ENCODE measurements around the gene HAUS6.
"Not testable (repeated sequence)": the region's sequence is repeated elsewhere in the genome, so short reads cannot be mapped to it uniquely, and the experiment has no call there.

Gene HAUS6, protein sequence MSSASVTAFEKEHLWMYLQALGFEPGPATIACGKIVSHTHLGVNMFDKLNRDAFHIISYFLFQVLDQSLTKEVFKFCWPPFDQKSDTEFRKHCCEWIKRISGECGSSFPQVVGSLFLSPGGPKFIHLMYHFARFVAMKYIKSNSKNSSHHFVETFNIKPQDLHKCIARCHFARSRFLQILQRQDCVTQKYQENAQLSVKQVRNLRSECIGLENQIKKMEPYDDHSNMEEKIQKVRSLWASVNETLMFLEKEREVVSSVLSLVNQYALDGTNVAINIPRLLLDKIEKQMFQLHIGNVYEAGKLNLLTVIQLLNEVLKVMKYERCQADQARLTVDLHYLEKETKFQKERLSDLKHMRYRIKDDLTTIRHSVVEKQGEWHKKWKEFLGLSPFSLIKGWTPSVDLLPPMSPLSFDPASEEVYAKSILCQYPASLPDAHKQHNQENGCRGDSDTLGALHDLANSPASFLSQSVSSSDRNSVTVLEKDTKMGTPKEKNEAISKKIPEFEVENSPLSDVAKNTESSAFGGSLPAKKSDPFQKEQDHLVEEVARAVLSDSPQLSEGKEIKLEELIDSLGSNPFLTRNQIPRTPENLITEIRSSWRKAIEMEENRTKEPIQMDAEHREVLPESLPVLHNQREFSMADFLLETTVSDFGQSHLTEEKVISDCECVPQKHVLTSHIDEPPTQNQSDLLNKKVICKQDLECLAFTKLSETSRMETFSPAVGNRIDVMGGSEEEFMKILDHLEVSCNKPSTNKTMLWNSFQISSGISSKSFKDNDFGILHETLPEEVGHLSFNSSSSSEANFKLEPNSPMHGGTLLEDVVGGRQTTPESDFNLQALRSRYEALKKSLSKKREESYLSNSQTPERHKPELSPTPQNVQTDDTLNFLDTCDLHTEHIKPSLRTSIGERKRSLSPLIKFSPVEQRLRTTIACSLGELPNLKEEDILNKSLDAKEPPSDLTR

DNA sequence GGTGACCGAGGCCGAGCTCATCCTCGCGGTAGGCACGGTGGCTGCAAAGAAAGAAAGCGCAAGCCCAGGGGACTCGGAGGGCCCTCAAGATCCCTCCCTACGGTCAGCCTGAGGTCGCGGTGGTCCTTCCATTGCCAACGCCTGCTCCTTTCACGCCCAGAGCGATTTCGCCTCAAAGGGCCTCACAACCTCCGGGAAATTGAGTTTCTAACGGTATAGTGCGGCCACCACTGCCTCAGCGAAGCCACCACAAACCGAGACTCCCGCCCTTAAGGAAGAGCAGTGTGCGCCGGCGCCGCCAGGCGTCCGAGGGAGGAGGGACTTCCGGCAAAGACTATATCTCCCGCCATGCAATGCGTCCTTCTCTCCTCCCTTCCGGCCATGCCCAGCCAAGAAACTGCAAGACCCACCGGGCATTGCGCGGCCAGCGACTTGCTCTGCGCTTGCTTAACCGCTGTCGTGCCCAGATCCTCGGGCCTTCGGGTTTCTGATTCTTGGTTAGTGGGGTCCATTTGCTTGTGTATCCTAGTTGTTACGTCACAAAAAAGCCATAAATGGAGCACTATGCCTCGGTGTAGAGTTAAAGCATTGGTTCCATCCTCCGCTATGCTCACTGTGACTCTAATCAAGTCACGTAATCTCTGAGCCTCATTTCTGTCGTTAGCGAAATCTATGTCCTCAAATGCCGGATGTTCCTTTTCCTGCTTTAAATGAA, at the start of gene HAUS6:
Gene HAUS6, minus strand, starts transcription at position 274 of the 715 bp plus-strand sequence. Its CDS starts 253 bp downstream, at position 21.
- Mint-ChIP-seq H3K27me3 (no peaks in the 10 kb centered on the region), H3K36me3 (ENCODE audit: low read depth) (peaks cover 22% of the 10 kb centered on the region), H3K9me3 (no peaks in the 10 kb centered on the region), H3K4me1 (peaks cover 31% of the 10 kb centered on the region), H3K4me3 (peak within 1 kb of the TSS; percentile 96), H3K27ac (peak within 1 kb of the TSS; percentile 94)
- peak; percentile 91 for DNase-seq
- ATAC-seq: peak; percentile 97

DNA sequence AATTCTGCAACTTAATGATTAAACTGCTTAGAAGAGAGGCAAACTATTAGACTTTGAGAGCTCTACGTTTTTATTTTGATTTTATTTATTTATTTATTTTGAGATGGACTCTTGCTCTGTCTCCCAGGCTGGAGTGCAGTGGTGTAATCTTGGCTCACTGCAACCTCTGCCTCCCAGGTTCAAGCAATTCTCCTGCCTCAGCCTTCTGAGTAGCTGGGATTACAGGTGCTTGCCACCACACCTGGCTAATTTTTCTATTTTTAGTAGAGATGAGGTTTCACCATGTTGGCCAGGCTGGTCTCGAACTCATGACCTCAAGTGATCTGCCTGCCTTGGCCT, 49.4 kb upstream of the HAUS6 start:
- H3K36me3 Mint-ChIP-seq (ENCODE audit: low read depth); H3K4me3 Mint-ChIP-seq; ATAC-seq; DNase-seq; H3K27ac Mint-ChIP-seq; H3K9me3 Mint-ChIP-seq; H3K27me3 Mint-ChIP-seq: not testable (repeated sequence)
- peaks cover 37% of the 10 kb centered on the region for H3K4me1 Mint-ChIP-seq

DNA sequence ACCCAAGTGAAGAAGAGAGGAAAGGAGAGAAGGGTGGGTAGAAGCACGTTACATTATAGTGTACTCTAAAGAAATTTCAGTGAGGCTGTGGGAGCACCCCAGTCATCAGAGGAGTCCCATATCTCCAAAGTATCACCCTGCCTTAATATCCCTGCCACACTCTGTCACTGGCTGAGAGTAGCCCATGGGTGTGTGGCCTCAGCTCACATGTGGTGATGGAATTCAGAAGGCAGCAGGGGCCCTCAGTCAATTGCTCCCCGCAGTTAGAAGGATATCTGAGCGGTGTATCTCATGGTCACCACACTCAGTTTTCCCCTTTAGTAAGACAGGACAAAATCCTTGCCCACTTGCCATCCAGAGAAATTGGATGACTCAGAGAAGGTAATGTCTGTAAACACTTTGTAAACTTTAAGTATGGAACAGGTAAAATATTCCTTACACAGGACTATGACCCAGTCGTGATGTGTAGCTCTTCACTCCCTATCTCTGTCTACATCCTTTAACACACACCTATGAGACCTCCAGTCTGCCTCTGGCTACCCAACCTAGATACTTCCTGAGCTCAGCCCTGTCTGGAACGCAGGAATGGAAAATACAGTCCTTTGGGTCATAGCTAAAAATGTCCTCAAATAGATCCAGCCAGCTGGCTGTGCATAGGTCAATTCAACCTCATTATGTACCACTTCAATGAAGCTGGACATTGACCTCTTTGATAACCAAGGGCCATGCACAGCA, 48.9 kb upstream of the HAUS6 start:
- no peak for ATAC-seq
- Mint-ChIP-seq H3K27ac (no peak overlapping the region), H3K27me3 (no peaks in the 10 kb centered on the region), H3K36me3 (ENCODE audit: low read depth) (no peaks in the 10 kb centered on the region), H3K9me3 (no peaks in the 10 kb centered on the region), H3K4me3 (no peak overlapping the region), H3K4me1 (peaks cover 34% of the 10 kb centered on the region)
- DNase-seq: no peak

DNA sequence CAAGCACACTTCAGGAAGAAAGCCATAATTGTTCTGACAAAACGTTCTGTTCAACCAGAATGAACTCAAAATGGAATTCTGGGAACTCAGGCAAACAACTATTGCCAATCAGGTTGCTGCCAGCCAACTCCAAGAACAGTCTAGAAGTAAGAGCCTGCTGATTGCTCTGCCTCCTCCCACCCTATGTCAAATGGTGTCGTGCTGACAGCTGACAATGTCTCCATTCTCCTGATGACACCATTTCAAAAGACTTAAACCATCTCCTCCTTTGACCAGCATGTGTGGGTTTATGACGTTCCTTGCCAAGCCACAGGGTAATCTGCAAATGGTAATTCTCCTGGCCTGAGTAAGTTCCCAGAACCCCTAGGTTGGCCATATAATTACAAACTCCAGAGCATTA, 46.5 kb upstream of the HAUS6 start:
- DNase-seq: no peak
- no peak overlapping the region for H3K4me3 Mint-ChIP-seq
- peaks cover 12% of the 10 kb centered on the region for H3K4me1 Mint-ChIP-seq
- no peak overlapping the region for H3K27ac Mint-ChIP-seq
- H3K27me3 Mint-ChIP-seq: no peaks in the 10 kb centered on the region
- ATAC-seq: no peak
- no peaks in the 10 kb centered on the region for H3K9me3 Mint-ChIP-seq
- H3K36me3 Mint-ChIP-seq (ENCODE audit: low read depth): no peaks in the 10 kb centered on the region

DNA sequence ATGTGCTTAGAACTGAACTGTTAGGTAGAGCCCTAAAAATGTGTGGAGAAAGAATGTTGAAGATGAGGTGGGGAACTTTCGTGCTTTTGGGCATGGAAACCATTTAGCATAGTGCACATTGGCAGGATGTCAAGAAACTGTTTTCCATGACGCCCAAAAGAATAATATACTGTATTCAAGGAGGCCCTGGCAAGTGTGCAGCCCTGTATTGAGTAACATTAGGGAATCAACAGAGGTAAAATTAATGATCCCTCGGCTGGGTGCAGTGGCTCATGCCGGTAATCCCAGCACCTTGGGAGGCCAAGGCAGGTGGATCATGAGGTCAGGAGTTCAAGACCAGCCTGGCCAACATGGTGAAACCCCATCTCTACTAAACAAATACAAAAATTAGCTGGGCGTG, 45.5 kb upstream of the HAUS6 start:
- Mint-ChIP-seq H3K27me3 (no peaks in the 10 kb centered on the region), H3K4me3 (no peak overlapping the region), H3K4me1 (peaks cover 2% of the 10 kb centered on the region), H3K27ac (no peak overlapping the region), H3K9me3 (no peaks in the 10 kb centered on the region), H3K36me3 (ENCODE audit: low read depth) (no peaks in the 10 kb centered on the region)
- ATAC-seq: no peak
- no peak for DNase-seq

DNA sequence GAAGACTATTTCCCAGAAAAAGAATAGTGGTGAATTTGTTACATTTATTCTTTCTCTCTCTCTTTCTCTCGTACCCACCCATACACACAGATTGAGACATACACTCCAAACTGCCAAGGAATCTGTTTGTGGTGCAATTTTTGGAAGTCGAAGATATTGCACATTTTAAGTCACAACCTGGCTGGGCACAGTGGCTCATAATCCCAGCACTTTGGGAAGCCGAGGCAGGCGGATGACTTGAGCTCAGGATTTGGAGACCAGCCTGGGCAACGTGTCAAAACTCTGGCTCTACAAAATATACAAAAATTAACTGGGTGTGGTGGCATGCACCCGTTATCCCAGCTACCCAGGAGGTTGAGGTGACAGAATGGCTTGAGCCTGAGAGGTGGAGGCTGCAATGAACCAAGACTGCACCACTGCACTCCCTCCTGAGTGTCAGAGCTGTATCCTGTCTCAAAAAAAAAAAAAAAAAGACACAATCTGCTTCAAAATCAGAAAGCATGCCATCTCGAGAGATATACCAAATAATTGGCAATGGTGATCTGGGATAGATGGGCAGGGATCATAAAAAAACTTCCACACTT, 43.8 kb upstream of the HAUS6 start:
- no peak overlapping the region for H3K4me3 Mint-ChIP-seq
- no peak for ATAC-seq

DNA sequence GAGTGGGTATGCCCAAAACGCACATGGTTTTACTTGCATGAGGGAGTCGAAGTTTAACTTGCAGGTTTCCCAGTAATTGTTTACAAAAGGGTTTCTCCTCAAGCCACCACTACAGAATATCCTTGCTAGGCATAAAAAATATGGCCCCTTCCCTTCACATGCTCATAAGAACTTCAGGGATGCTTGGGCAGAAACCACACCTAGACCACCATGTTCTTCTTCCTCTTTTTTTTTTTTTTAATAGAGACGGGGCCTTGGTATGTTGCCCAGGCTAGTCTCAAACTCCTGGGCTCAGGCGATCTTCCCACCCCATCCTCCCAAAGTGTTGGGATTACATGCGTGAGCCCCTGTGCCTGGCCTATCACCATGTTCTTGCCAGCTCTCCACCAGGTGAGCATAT, 43.2 kb upstream of the HAUS6 start:
- H3K27ac Mint-ChIP-seq: no peak overlapping the region
- no peaks in the 10 kb centered on the region for H3K36me3 Mint-ChIP-seq (ENCODE audit: low read depth)
- H3K27me3 Mint-ChIP-seq: no peaks in the 10 kb centered on the region
- no peak for DNase-seq
- no peak for ATAC-seq
- H3K4me1 Mint-ChIP-seq: peaks cover 1% of the 10 kb centered on the region
- no peak overlapping the region for H3K4me3 Mint-ChIP-seq
- H3K9me3 Mint-ChIP-seq: no peaks in the 10 kb centered on the region

More for the DNA sequence above, 43.8 kb upstream of the HAUS6 start:
- DNase-seq: no peak
- Mint-ChIP-seq H3K27me3 (no peaks in the 10 kb centered on the region), H3K27ac (no peak overlapping the region), H3K9me3 (no peaks in the 10 kb centered on the region), H3K36me3 (ENCODE audit: low read depth) (no peaks in the 10 kb centered on the region), H3K4me1 (peaks cover 1% of the 10 kb centered on the region)

DNA sequence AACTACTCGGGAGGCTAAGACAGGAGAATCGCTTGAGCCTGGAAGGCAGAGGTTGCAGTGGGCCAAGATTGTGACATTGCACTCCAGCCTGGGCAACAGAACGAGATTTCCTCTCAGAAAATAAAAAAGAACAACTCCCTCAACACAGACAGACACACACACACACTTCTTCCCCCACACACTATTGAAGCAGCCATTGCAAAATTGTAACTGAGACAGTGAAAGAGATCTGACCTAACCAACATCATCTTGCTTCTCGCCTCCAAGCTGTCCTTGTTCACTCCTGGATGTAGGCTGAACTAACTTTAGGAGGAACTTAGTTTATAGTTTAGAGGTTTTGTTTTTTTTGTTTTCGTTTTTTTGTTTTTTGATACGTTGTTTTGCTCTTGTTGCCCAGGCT, 37.6 kb upstream of the HAUS6 start:
- no peaks in the 10 kb centered on the region for H3K27me3 Mint-ChIP-seq
- H3K4me1 Mint-ChIP-seq: peaks cover 10% of the 10 kb centered on the region
- no peak for DNase-seq
- no peaks in the 10 kb centered on the region for H3K9me3 Mint-ChIP-seq
- ATAC-seq: no peak
- H3K4me3 Mint-ChIP-seq: no peak overlapping the region
- H3K27ac Mint-ChIP-seq: no peak overlapping the region
- no peaks in the 10 kb centered on the region for H3K36me3 Mint-ChIP-seq (ENCODE audit: low read depth)

DNA sequence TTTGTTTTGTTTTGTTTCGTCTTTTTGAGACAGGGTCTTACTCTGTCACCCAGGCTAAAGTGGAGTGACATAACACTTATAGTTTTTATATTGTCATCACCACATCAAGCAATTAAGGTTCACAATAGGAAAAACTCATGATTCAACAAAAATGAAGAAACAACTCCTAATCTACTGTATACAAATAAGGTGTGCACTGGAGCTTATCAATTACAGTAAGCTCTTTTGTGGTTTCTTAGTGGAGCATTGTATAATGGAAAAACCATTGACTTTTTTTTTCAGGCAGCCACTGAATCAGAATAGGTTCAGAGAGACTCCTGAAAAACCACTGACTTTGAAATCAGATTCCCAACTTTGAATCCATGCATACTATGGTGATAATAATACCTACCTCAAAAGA, 35.4 kb upstream of the HAUS6 start:
- ATAC-seq (no peak), DNase-seq (no peak)
- H3K4me1 Mint-ChIP-seq: peaks cover 10% of the 10 kb centered on the region

DNA sequence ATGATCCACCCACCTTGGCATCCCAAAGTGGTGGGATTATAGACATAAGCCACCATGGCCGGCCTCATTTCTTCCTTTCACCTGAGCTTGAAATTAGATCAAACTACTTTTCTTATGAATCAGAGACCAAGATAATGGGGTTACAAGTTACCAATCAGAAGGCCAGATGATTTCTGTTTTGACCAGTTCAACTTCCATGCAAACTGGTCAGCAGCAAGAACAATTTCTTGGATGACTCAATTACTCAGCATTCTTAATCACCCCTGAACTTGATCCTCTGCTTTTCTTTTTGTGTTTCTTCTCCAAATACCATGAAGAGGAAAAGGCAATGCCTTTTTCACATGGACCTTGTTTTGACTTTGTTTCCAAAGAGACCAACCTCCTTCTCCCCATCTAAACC, 34.6 kb upstream of the HAUS6 start:
- Mint-ChIP-seq H3K36me3 (ENCODE audit: low read depth) (no peaks in the 10 kb centered on the region), H3K9me3 (no peaks in the 10 kb centered on the region), H3K4me1 (peaks cover 10% of the 10 kb centered on the region), H3K4me3 (no peak overlapping the region), H3K27me3 (no peaks in the 10 kb centered on the region), H3K27ac (no peak overlapping the region)
- no peak for ATAC-seq
- DNase-seq: no peak

More for the DNA sequence above, 35.4 kb upstream of the HAUS6 start:
- no peak overlapping the region for H3K4me3 Mint-ChIP-seq
- no peaks in the 10 kb centered on the region for H3K36me3 Mint-ChIP-seq (ENCODE audit: low read depth)
- no peak overlapping the region for H3K27ac Mint-ChIP-seq
- H3K9me3 Mint-ChIP-seq: no peaks in the 10 kb centered on the region
- no peaks in the 10 kb centered on the region for H3K27me3 Mint-ChIP-seq

DNA sequence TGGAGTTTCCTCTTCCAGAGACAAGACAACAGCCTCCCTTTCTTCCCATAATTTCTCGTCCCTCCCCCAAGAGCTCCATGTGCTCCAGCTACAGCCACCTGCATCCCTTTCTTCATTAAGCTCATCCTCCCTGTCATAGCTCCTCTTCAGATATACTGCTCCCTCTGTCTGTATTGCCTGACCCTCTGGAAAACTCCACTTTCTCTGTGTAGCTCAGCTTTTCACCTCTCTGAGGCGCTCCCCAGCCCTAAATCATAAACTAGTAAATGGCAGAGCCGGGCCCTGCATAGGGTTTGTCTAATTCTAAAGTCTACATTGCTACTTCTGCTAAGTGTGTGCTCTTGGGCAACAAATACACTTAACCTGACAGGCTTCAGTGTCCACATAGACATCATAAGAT, 33.4 kb upstream of the HAUS6 start:
- Mint-ChIP-seq H3K27ac (no peak overlapping the region), H3K27me3 (no peaks in the 10 kb centered on the region), H3K4me3 (no peak overlapping the region), H3K9me3 (no peaks in the 10 kb centered on the region), H3K36me3 (ENCODE audit: low read depth) (no peaks in the 10 kb centered on the region), H3K4me1 (peaks cover 10% of the 10 kb centered on the region)
- no peak for DNase-seq
- ATAC-seq: no peak

DNA sequence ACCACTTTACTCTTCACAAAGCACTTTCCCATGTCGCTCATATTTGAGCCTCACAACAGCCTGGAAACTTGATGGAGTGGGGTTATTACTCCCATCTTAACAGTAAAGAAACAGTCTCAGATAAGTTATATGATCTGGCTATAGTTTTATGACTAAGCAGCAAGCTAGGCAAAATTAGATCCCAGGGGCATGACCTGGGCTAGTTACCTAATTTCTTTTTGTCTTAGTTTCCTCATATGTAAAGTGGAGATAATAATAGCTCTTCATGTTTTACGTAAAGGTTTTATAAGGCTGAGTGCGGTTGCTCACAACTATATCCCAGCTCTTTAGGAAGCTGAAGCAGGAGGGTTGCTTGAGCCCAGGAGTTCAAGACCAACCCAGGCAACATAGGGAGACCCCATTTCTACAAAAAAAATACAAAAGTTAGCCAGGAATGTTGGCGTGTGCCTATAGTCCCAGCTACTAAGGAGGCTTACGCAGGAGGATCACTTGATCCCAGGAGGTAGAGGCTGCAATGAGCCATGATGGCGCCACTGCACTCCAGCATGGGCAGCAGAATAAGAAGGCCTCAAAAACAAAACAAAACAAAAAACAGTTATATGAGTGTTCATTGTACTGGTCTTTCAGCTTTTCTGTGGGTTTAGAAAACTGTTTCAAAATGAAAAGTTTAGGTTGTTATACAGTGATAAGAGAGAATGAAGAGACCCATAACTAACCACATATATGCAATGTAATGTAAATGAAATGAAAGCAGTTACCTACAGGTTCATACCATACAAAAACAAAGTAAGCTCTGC, 31.0 kb upstream of the HAUS6 start:
- DNase-seq: no peak
- no peak for ATAC-seq
- Mint-ChIP-seq H3K36me3 (ENCODE audit: low read depth) (no peaks in the 10 kb centered on the region), H3K9me3 (no peaks in the 10 kb centered on the region), H3K4me1 (peaks cover 25% of the 10 kb centered on the region), H3K27ac (no peak overlapping the region), H3K27me3 (no peaks in the 10 kb centered on the region), H3K4me3 (no peak overlapping the region)

DNA sequence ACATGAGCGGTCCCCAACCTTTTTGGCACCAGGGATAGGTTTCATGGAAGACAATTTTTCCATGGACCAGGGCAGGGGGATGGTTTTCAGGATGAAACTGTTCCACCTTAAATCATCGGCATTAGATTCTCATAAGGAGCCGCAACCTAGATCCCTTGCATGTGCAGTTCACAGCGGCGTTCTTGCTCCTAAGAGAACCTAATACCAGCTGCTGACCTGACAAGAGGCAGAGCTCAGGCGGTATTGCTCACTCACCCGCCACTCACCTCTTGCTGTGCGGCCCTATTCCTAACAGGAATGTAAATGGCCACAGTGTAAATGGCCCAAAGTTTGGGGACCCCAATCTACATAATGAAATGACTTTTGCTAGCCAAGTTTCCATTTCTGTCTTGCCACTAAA, 27.7 kb upstream of the HAUS6 start:
- Mint-ChIP-seq H3K9me3 (no peaks in the 10 kb centered on the region), H3K27me3 (no peaks in the 10 kb centered on the region), H3K4me1 (peaks cover 36% of the 10 kb centered on the region), H3K27ac (no peak overlapping the region), H3K36me3 (ENCODE audit: low read depth) (peaks cover 4% of the 10 kb centered on the region), H3K4me3 (no peak overlapping the region)
- DNase-seq (no peak), ATAC-seq (no peak)
